IMR-90 (cell line): Measurements from ENCODE around the gene ZNF76. TPM values are rescaled to one million over a fixed set of nuclear protein-coding genes. Genes with fewer than 3 reads are reported as not detected.
"Not testable (repeated sequence)": the region's sequence is repeated elsewhere in the genome, so short reads cannot be mapped to it uniquely, and the experiment has no call there.

Experiments used
- ATAC-seq: fragments of 200-7000 bp; cut with Tn5 transposase; 2 replicates; pipeline ENCODE4 v1.9.1; 2020; ENCODE audit warnings: low read depth, mild to moderate bottlenecking, moderate library complexity
- BruUV-seq: library from RNA; stranded (reverse); fragments of 400-500 nt; replicated peaks from 2 replicates; lab custom pipeline; 2021; lab: Mats Ljungman, UMichigan
- CTCF ChIA-PET: fragments of 300-600 bp; formaldehyde crosslinking; extraction: SDS; loops from one replicate; lab custom pipeline; 2021; ENCODE audit warnings: antibody characterized with exemption; lab: Yijun Ruan, JAX
- POLR2A ChIA-PET: fragments of 300-600 bp; sonication (Branson Sonifier 250); formaldehyde crosslinking; loops from one replicate; lab custom pipeline; 2022; ENCODE audit warnings: antibody characterized with exemption; ENCODE audit not compliant: unreplicated experiment; lab: Charles Lee
- DNase-seq: peaks from one replicate; pipeline ENCODE4 v3.0.0; 2013
- H2AFZ ChIP-seq: replicated peaks from 2 replicates; pipeline ENCODE3; 2013; ENCODE audit warnings: low read length, mild to moderate bottlenecking; ENCODE audit not compliant: poor library complexity
- H2AK5ac ChIP-seq: 2 replicates; pipeline ENCODE4 v1.6.1; 2013; ENCODE audit warnings: low read depth, low read length, inconsistent platforms
- H2AK9ac ChIP-seq: replicated peaks from 2 replicates; pipeline ENCODE3; 2013; ENCODE audit warnings: mild to moderate bottlenecking, low read depth, low read length, moderate library complexity; ENCODE audit not compliant: poor library complexity
- H2BK120ac ChIP-seq: 2 replicates; pipeline ENCODE4 v1.6.1; 2013; ENCODE audit warnings: low read depth, low read length, inconsistent platforms
- H2BK15ac ChIP-seq: 3 replicates; pipeline ENCODE4 v1.6.1; 2013; ENCODE audit warnings: low read depth, low read length, inconsistent platforms
- H2BK20ac ChIP-seq: 2 replicates; pipeline ENCODE4 v1.6.1; 2013; ENCODE audit warnings: low read depth, mild to moderate bottlenecking, inconsistent platforms, low read length, moderate library complexity
- H2BK5ac ChIP-seq: 2 replicates; pipeline ENCODE4 v1.6.1; 2013; ENCODE audit warnings: mild to moderate bottlenecking, low read depth, low read length, inconsistent platforms; ENCODE audit not compliant: poor library complexity, severe bottlenecking
- H3K14ac ChIP-seq: replicated peaks from 2 replicates; pipeline ENCODE4 v1.6.1; 2013; ENCODE audit warnings: low read depth, low read length, inconsistent platforms
- H3K18ac ChIP-seq: 2 replicates; pipeline ENCODE4 v1.6.1; 2013; ENCODE audit warnings: low read depth, low read length, control low read depth
- H3K23ac ChIP-seq: 2 replicates; pipeline ENCODE4 v1.6.1; 2013; ENCODE audit warnings: low read depth, low read length, inconsistent platforms
- H3K27ac ChIP-seq: 2 replicates; pipeline ENCODE4 v1.5.1; 2013; ENCODE audit warnings: mild to moderate bottlenecking, control low read depth, low read length; ENCODE audit not compliant: insufficient read depth
- H3K27me3 ChIP-seq: 2 replicates; pipeline ENCODE4 v1.6.1; 2013; ENCODE audit warnings: low read length; ENCODE audit not compliant: control insufficient read depth, insufficient read depth
- H3K36me3 ChIP-seq: 2 replicates; pipeline ENCODE4 v1.6.1; 2013; ENCODE audit warnings: low read length, mixed read lengths; ENCODE audit not compliant: control insufficient read depth, insufficient read depth
- H3K4ac ChIP-seq: 2 replicates; pipeline ENCODE4 v1.6.1; 2013; ENCODE audit warnings: low read depth, low read length, inconsistent platforms
- H3K4me1 ChIP-seq: 2 replicates; pipeline ENCODE4 v1.6.1; 2013; ENCODE audit warnings: low read length, mixed read lengths; ENCODE audit not compliant: control insufficient read depth, insufficient read depth
- H3K4me2 ChIP-seq: 2 replicates; pipeline ENCODE4 v1.6.1; 2013; ENCODE audit warnings: low read depth, mild to moderate bottlenecking, control low read depth, low read length, moderate library complexity
- H3K4me3 ChIP-seq: 2 replicates; pipeline ENCODE4 v1.5.1; 2013; ENCODE audit warnings: low read depth, mild to moderate bottlenecking, control low read depth, low read length, moderate library complexity; ENCODE audit not compliant: insufficient read depth
- H3K56ac ChIP-seq: 2 replicates; pipeline ENCODE4 v1.6.1; 2013; ENCODE audit warnings: low read length, inconsistent platforms; ENCODE audit not compliant: insufficient read depth; ENCODE audit errors: extremely low read depth
- H3K79me1 ChIP-seq, 2 experiments: 2 replicates each; pipeline ENCODE4 v1.6.1; 2013; ENCODE audit warnings: low read length in 2 of 2, inconsistent platforms in 1 of 2, low read depth in 1 of 2
- H3K9ac ChIP-seq: 2 replicates; pipeline ENCODE4 v1.6.1; 2013; ENCODE audit warnings: low read depth, low read length, control low read depth
- H3K9me1 ChIP-seq: 2 replicates; pipeline ENCODE4 v1.6.1; 2013; ENCODE audit warnings: low read length, inconsistent platforms; ENCODE audit not compliant: insufficient read depth
- H3K9me3 ChIP-seq: 2 replicates; pipeline ENCODE4 v1.6.1; 2013; ENCODE audit warnings: low read length; ENCODE audit not compliant: control insufficient read depth, insufficient read depth
- H4K20me1 ChIP-seq: 2 replicates; pipeline ENCODE4 v1.6.1; 2013; ENCODE audit warnings: low read length, inconsistent platforms; ENCODE audit not compliant: insufficient read depth
- H4K5ac ChIP-seq: 2 replicates; pipeline ENCODE4 v1.6.1; 2013; ENCODE audit warnings: mild to moderate bottlenecking, low read depth, low read length, control low read depth
- H4K8ac ChIP-seq, 2 experiments: 2 replicates each; pipeline ENCODE4 v1.6.1; 2013; ENCODE audit warnings: low read depth in 2 of 2, low read length in 2 of 2, control low read depth in 1 of 2, inconsistent platforms in 1 of 2
- H4K91ac ChIP-seq: 2 replicates; pipeline ENCODE4 v1.6.1; 2013; ENCODE audit warnings: low read depth, low read length, inconsistent platforms; ENCODE audit not compliant: insufficient read depth
- WGBS, 2 experiments: methylation state at CpG; one replicate each; pipeline versions ENCODE4 v1.1.5 to v1.1.7; 2013; ENCODE audit warnings: missing lambda C conversion rate in 2 of 2; ENCODE audit not compliant: insufficient read length in 1 of 2; ENCODE audit errors: extremely low coverage in 2 of 2; 5-methylcytosine and 5-hydroxymethylcytosine counted together
- dilution Hi-C: fragments of 300-500 bp; cut with HindIII; formaldehyde crosslinking; loops from one replicate; pipeline ENCODE4 v1.14.3; 2018; ENCODE audit warnings: low sequenced_read_pairs; ENCODE audit not compliant: unreplicated experiment
- in situ Hi-C: fragments of 300-500 bp; cut with MboI; formaldehyde crosslinking; loops from 3 replicates; pipeline ENCODE4 v1.14.3; 2019; ENCODE audit warnings: low sequenced_read_pairs, inconsistent platforms, mixed read lengths
- intact Hi-C: fragments of 100-400 bp; cut with micrococcal nuclease; formaldehyde crosslinking; loops from 2 replicates; pipeline ENCODE4 v1.10.0; 2022
- polyA plus RNA-seq, 3 experiments: library from polyadenylated mRNA; depleted of rRNA; stranded (reverse); fragments of >200 nt; gene quantifications; 2 replicates each; pipeline ENCODE4 v1.2.3, GENCODE V29; 2012; ENCODE audit warnings: low replicate concordance in 1 of 3
- total RNA-seq: library from RNA; depleted of rRNA; stranded (reverse); fragments of >200 nt; gene quantifications from 2 replicates; pipeline ENCODE4 v1.2.3, GENCODE V29; 2012

Gene ZNF76
- total and polyA plus RNA-seq, 2 of the 4 experiments (the other 2 are of a cell fraction): 19.9 to 21.1 TPM

DNA sequence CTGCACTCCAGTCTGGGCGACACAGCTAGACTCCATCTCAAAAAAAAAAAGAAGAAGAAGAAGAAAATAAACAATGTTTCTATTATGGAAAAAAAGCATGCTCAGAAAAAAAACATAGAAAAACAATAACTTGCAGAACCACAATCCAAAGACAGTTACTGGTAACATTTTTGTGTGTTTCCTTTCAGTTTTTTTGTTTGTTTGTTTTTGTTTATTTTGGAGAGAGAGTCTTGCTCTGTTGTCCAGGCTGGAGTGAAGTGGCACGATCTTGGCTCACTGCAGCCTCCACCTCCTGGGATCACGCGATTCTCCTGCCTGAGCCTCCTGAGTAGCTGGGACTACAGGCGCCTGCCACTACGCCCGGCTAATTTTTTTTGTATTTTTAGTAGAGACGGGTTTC is 69.4 kb downstream of the ZNF76 start:
- H2AFZ ChIP-seq, H3K27ac ChIP-seq, H3K79me1 ChIP-seq, H2BK15ac ChIP-seq, H2BK5ac ChIP-seq, H3K9me1 ChIP-seq, H3K27me3 ChIP-seq, H3K9ac ChIP-seq, H3K9me3 ChIP-seq, H3K4me3 ChIP-seq, H3K23ac ChIP-seq, H3K18ac ChIP-seq, H3K36me3 ChIP-seq, H4K91ac ChIP-seq, H2AK9ac ChIP-seq, H2BK120ac ChIP-seq, H3K4me2 ChIP-seq, ATAC-seq, H3K4ac ChIP-seq, H3K56ac ChIP-seq, H4K8ac ChIP-seq, POLR2A ChIA-PET, H2BK20ac ChIP-seq, H4K5ac ChIP-seq, H4K20me1 ChIP-seq, DNase-seq, H3K14ac ChIP-seq, H2AK5ac ChIP-seq, dilution Hi-C loops, intact Hi-C loops, in situ Hi-C loops, BruUV-seq, H3K4me1 ChIP-seq: not testable (repeated sequence)
- 73% methylated on average over 3 of the region's 8 CpGs; no CpG with 5 or more reads in 1 of the 2 experiments for WGBS, 2 experiments
- CTCF ChIA-PET: interaction anchor here (0.6 to 1.4 kb wide), 2 partner anchors 11 to 470 kb away, joined by 8 to 10 read pairs; no protein-coding TSS in a partner anchor
